Ovary (tissue), 9 donors: ENCODE measurements around the gene TSSK6. TPM values are rescaled to one million over a fixed set of nuclear protein-coding genes. Genes with fewer than 3 reads are reported as not detected.

Experiments
- DNase-seq, 5 donors: peaks; one replicate each; pipeline ENCODE4 v3.0.0-alpha.2; 2019 to 2020
- H3K27ac ChIP-seq, 2 donors: fragments of 200-600 bp; one replicate each; pipeline versions ENCODE4 v1.5.1 to v1.8.0; 2019 to 2022
- H3K27me3 ChIP-seq: fragments of 200-600 bp; one replicate; pipeline ENCODE4 v1.8.0; 2022
- H3K36me3 ChIP-seq: fragments of 200-600 bp; sonication (generic); one replicate; pipeline ENCODE4 v1.5.1; 2019
- H3K4me1 ChIP-seq: one replicate; pipeline ENCODE4 v1.8.1; 2013; ENCODE audit warnings: mild to moderate bottlenecking, moderate library complexity; ENCODE audit not compliant: insufficient read depth
- H3K4me3 ChIP-seq: fragments of 200-600 bp; sonication (generic); one replicate; pipeline ENCODE4 v1.5.1; 2017
- H3K9me3 ChIP-seq, 2 donors: fragments of 200-600 bp in 1 of 2; sonication (generic) in 1 of 2; one replicate each; pipeline versions ENCODE4 v1.5.1 to v1.8.1; 2013 to 2019; ENCODE audit warnings: mild to moderate bottlenecking in 1 of 2, moderate library complexity in 1 of 2
- CTCF ChIP-seq, 3 donors: fragments of 450-650 bp in 2 of 3; fragments of 200-600 bp in 1 of 3; IDR thresholded peaks; one replicate each; pipeline versions ENCODE4 v1.5.1 to v1.8.0; 2016 to 2022; ENCODE audit warnings: antibody characterized with exemption in 3 of 3, mild to moderate bottlenecking in 1 of 3
- EP300 ChIP-seq: sonication (generic); formaldehyde crosslinking; IDR thresholded peaks from one replicate; pipeline ENCODE4 v1.6.1; 2017; ENCODE audit warnings: antibody characterized with exemption
- POLR2A ChIP-seq: fragments of 450-650 bp; IDR thresholded peaks from one replicate; pipeline ENCODE4 v1.6.1; 2017; ENCODE audit warnings: antibody characterized with exemption, mild to moderate bottlenecking, moderate library complexity
- WGBS, 3 donors: extraction: QIAGEN DNeasy Blood & Tissue Kit in 1 of 3; methylation state at CpG; one replicate each; pipeline versions ENCODE4 v1.1.5 to v1.1.7; 2013 to 2017; 5-methylcytosine and 5-hydroxymethylcytosine counted together
- intact Hi-C, 4 donors: fragments of 100-400 bp; cut with DNase I; formaldehyde crosslinking; loops; one replicate each; pipeline versions ENCODE4 v1.11.0 to v1.15.1; 2022 to 2023
- polyA plus RNA-seq, 2 donors: library from polyadenylated mRNA; stranded (reverse); fragments of 200-250 nt in 1 of 2; fragments of 350-450 nt in 1 of 2; fragmentation: Illumina TruSeq in 1 of 2; extraction: RNeasy Lipid Tissue Mini Kit (QIAGEN cat#74804) in 1 of 2; gene quantifications; one replicate each; pipeline ENCODE4 v1.2.3, GENCODE V29; 2013 to 2014
- total RNA-seq, 7 donors: library from RNA; depleted of rRNA in 2 of 7; stranded (reverse); fragments of >200 nt in 2 of 7; fragmentation: NEBNext Ultra II Directional in 3 of 7; extraction: Animal tissue kit (Norgen Biotek cat#: 25700) in 3 of 7; gene quantifications; one replicate each; pipeline versions ENCODE4 v1.1.0 to v1.2.4, GENCODE V29; 2016 to 2023
- donor health status: DM: no; HTN: no; CAD: no; lungs with moderate emphysema.
- donor health status: DM: no; HTN: no; CAD: no.
- donor health status: Bipolar disorder and iron deficiency.
- donor health status: DM: yes; HTN: yes; CAD: no.
- donor health status: DM: no; HTN: no; CAD: no.
- donor health status: DM: yes; HTN: yes; CAD: no.

TSSK6 gene
- total and polyA plus RNA-seq, 9 donors, result 0.76 to 2.5 (median 1.1) TPM; not detected in 1

- TF ChIP-seq POLR2A, result no peak
- no peak for TF ChIP-seq EP300
- no peak for TF ChIP-seq CTCF (IDR thresholded peaks at IDR 0.05)
- Histone ChIP-seq H3K4me3 (no peak overlapping the region), H3K36me3 (no peaks in the 10 kb centered on the region), H3K27ac (no peak overlapping the region), H3K27me3 (no peaks in the 10 kb centered on the region), H3K9me3 (no peaks in the 10 kb centered on the region), H3K4me1 (peaks cover 14% of the 10 kb centered on the region)
- intact Hi-C loops, result no loop called here
- WGBS, 3 donors, result 2 to 4% (median 3%) methylated on average over 41 to 45 of the region's 45 CpGs
- DNase-seq, result peak in 4 of 5 donors; percentile 51 to 70 (median 62)
Observed at GRCh38 chr19:19540715-19541515, 25.6 kb upstream of the TSSK6 start.

GRCh38 chr19:19540064-19540714 is 24.8 kb upstream of the TSSK6 start:
- H3K36me3 ChIP-seq, result no peaks in the 10 kb centered on the region
- no peaks in the 10 kb centered on the region for H3K27me3 ChIP-seq
- no peaks in the 10 kb centered on the region for H3K9me3 ChIP-seq
- no peak overlapping the region for H3K27ac ChIP-seq
- H3K4me1 ChIP-seq, result peaks cover 14% of the 10 kb centered on the region
- H3K4me3 ChIP-seq, result no peak overlapping the region
- TF ChIP-seq EP300 (no peak), POLR2A (no peak), CTCF (IDR thresholded peaks at IDR 0.05) (no peak)
- intact Hi-C loops, result no loop called here
- 16 to 17% (median 17%) methylated on average over 39 to 74 of the region's 74 CpGs for WGBS, 3 donors
- DNase-seq, result peak; percentile 60 to 80 (median 76)

DNA sequence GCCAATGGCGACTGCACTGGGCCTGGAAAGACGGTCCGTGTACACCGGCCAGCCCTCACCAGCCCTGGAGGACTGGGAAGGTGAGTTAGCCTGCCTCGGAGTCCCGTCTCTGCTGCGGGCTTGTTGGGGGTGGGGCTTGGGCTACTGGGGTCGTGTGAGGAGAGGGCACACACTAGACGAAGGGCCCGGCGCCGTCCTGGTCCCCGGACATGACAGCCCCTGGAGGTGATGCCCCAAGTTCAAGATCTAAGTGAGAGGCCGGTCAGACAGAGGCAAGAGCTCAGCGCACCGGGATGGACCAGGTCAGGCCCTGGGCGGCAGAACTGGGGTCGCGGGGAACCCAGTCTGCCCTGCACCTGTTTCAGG is 24.3 kb upstream of the TSSK6 start:
- H3K27me3 ChIP-seq, result no peaks in the 10 kb centered on the region
- no peaks in the 10 kb centered on the region for H3K36me3 ChIP-seq
- TF ChIP-seq POLR2A, result no peak
- TF ChIP-seq EP300, result no peak
- TF ChIP-seq CTCF (IDR thresholded peaks at IDR 0.05), result no peak
- no peak for DNase-seq
- peaks cover 14% of the 10 kb centered on the region for H3K4me1 ChIP-seq
- WGBS, 3 donors, result 57 to 66% (median 58%) methylated on average over 14 to 19 of the region's 19 CpGs
- no peak overlapping the region for H3K27ac ChIP-seq
- intact Hi-C loops, result no loop called here
- H3K9me3 ChIP-seq, result no peaks in the 10 kb centered on the region
- H3K4me3 ChIP-seq, result no peak overlapping the region

DNA sequence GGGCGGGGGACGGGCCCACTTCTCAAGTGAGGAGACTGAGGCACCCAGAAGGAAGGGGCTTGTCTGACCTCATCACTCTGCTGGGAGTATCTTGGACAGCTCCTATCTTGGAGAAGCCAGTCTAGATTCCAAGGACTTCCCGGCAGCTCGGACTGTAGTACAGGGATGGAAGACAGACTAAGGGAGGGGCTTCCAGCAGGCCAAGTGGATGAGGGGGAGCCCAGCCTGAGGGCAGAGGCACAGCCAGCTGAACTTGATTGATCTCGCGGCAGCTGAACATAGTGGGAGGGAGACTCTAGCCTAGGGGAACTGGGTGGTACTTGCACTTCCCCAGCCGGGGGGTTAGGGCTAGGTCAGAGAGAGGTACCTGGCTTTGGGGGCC is 23.4 kb upstream of the TSSK6 start:
- no peak for DNase-seq
- TF ChIP-seq EP300 (no peak), POLR2A (no peak)
- Histone ChIP-seq H3K36me3 (no peaks in the 10 kb centered on the region), H3K27ac (no peak overlapping the region), H3K4me1 (peaks cover 14% of the 10 kb centered on the region), H3K9me3 (no peaks in the 10 kb centered on the region), H3K27me3 (no peaks in the 10 kb centered on the region), H3K4me3 (no peak overlapping the region)
- intact Hi-C loops, result no loop called here
- 9 to 12% (median 9%) methylated on average over 7 of the region's 7 CpGs for whole genome bisulfite sequencing, 3 donors
